AG04449 (cell line): ENCODE measurements around the gene KDM5A.
"Not testable (repeated sequence)": the region's sequence is repeated elsewhere in the genome, so short reads cannot be mapped to it uniquely, and the experiment has no call there.

Experiments
- CTCF ChIA-PET: fragments of 350-600 bp; formaldehyde crosslinking; extraction: SDS; loops from one replicate; lab custom pipeline; 2021; ENCODE audit warnings: antibody characterized with exemption; lab: Yijun Ruan, JAX
- POLR2A ChIA-PET: fragments of 400-600, 350-600 bp; formaldehyde crosslinking; extraction: SDS; loops from one replicate; lab custom pipeline; 2020; ENCODE audit warnings: antibody characterized with exemption, inconsistent platforms; lab: Yijun Ruan, JAX
- DNase-seq: peaks from one replicate; pipeline ENCODE4 v3.0.0-alpha.2; 2010; ENCODE audit warnings: low read depth, low spot score
- H3K4me3 ChIP-seq: 2 replicates; pipeline ENCODE4 v1.5.1; 2011; ENCODE audit warnings: low read depth, mild to moderate bottlenecking, control low read depth, low read length
- TF ChIP-seq, protein P1 (sequence below): IDR thresholded peaks from one replicate; pipeline ENCODE4 v1.5.1; 2011; ENCODE audit warnings: mild to moderate bottlenecking, moderate library complexity, low read length, control low read depth, inconsistent platforms; ENCODE audit not compliant: insufficient read depth; ENCODE audit errors: missing control alignments

KDM5A gene

GRCh38 chr12:389142-390096 is at the start of gene KDM5A:
Gene KDM5A, minus strand, starts transcription at chr12:389320. Its CDS starts 229 bp downstream, at chr12:389091.
- CTCF ChIA-PET = interaction anchor here (0.9 to 1.7 kb wide), 4 partner anchors 10 to 13 kb away, joined by 3 to 6 read pairs (median 4); partner anchors contain the start of gene CCDC77

DNA sequence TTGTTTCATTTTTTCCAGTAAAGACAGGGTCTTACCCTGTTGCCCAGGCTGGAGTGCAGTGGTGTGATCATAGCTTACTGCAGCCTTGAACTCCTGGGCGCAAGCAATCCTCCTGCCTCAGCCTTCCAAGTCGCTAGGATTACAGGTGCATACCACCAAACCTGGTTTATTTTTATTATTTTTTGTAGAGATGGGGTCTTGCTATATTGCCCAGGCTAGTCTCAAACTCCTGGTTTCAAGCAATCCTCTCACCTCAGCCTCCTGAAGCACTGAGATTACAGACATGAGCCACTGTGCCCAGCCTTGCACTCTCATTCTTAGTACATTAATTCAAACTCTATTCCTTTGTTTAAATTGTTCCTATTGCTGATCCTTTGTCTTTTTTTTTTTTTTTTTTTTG is 46.6 kb upstream of the KDM5A start:
- POLR2A ChIA-PET = not testable (repeated sequence)

More at GRCh38 chr12:389142-390096, at the start of gene KDM5A:
- DNase-seq = peak; percentile 65
- H3K4me3 ChIP-seq = peak within 1 kb of the TSS; percentile 97
- POLR2A ChIA-PET = interaction anchor here (0.7 to 0.8 kb wide), 2 partner anchors 12 to 372 kb away, joined by 4 to 7 read pairs; partner anchors contain the start of gene CCDC77
- TF ChIP-seq, protein P1, sequence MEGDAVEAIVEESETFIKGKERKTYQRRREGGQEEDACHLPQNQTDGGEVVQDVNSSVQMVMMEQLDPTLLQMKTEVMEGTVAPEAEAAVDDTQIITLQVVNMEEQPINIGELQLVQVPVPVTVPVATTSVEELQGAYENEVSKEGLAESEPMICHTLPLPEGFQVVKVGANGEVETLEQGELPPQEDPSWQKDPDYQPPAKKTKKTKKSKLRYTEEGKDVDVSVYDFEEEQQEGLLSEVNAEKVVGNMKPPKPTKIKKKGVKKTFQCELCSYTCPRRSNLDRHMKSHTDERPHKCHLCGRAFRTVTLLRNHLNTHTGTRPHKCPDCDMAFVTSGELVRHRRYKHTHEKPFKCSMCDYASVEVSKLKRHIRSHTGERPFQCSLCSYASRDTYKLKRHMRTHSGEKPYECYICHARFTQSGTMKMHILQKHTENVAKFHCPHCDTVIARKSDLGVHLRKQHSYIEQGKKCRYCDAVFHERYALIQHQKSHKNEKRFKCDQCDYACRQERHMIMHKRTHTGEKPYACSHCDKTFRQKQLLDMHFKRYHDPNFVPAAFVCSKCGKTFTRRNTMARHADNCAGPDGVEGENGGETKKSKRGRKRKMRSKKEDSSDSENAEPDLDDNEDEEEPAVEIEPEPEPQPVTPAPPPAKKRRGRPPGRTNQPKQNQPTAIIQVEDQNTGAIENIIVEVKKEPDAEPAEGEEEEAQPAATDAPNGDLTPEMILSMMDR = no peak

GRCh38 chr12:422526-422925 is 33.4 kb upstream of the KDM5A start:
- DNase-seq = no peak
- CTCF ChIA-PET = interaction anchor here (1.2 to 1.7 kb wide), 2 partner anchors 20 to 125 kb away, joined by 3 to 7 read pairs; no protein-coding TSS in a partner anchor
- TF ChIP-seq, protein P1 = no peak
- H3K4me3 ChIP-seq = no peak overlapping the region
- POLR2A ChIA-PET = interaction anchor here (0.6 kb wide), 1 partner anchor 19 kb away, joined by 3 read pairs; no protein-coding TSS in a partner anchor

More for the DNA sequence above, 46.6 kb upstream of the KDM5A start:
- DNase-seq, H3K4me3 ChIP-seq: not testable (repeated sequence)
- CTCF ChIA-PET = interaction anchor here (11.2 to 11.4 kb wide), 2 partner anchors 19 to 112 kb away, joined by 157 to 347 read pairs; partner anchors contain the start of gene B4GALNT3

- TF ChIP-seq, protein P1 = no peak
- H3K4me3 ChIP-seq = no peak overlapping the region
- POLR2A ChIA-PET = no interaction called here
- CTCF ChIA-PET = interaction anchor here (0.7 to 2.5 kb wide), 3 partner anchors 11 to 24 kb away, joined by 3 to 12 read pairs (median 5); partner anchors contain the start of gene CCDC77
- no peak for DNase-seq
Measured at GRCh38 chr12:418432-418831, 29.3 kb upstream of the KDM5A start.

DNA sequence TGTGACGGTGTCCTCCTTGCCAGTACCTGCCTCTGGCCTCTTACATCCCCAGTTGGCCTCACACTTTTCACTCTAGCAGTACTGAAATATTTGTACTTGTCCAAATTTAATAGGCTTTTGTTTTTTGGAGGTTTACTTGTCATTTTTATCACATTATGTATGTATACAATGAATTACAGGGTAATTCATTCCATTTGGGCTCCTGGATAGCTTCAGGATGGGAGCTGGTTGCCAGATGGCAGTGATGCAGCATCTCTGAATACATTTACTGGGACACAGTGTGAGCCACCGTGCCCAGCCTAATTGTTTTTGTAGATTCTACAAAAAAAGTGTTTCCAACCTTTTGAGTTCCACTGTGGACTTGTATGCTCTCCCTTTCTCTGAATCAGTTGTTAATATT is 25.7 kb upstream of the KDM5A start:
- ChIA-PET CTCF (interaction anchor here (1.0 to 3.6 kb wide), 3 partner anchors 13 to 133 kb away, joined by 3 to 13 read pairs (median 10); partner anchors contain the start of gene CCDC77), POLR2A (no interaction called here)
- H3K4me3 ChIP-seq = no peak overlapping the region
- no peak for DNase-seq
- TF ChIP-seq, protein P1 = no peak

GRCh38 chr12:402029-402389 is 12.9 kb upstream of the KDM5A start:
- DNase-seq = no peak
- CTCF ChIA-PET = interaction anchor here (0.7 to 2.6 kb wide), 9 partner anchors 9 to 145 kb away, joined by 3 to 14 read pairs (median 4); partner anchors contain the start of gene KDM5A

More at GRCh38 chr12:402029-402389, 12.9 kb upstream of the KDM5A start:
- peak overlapping the region; percentile 68 for H3K4me3 ChIP-seq
- POLR2A ChIA-PET = no interaction called here
- TF ChIP-seq, protein P1 = peak; percentile 24
